Measurements from ENCODE around the gene CDKN2B-AS1. TPM values are rescaled to one million over a fixed set of nuclear protein-coding genes. Genes with fewer than 3 reads are reported as not detected.
"Not testable (repeated sequence)": the region's sequence is repeated elsewhere in the genome, so short reads cannot be mapped to it uniquely, and the experiment has no call there.

CDKN2B-AS1 gene
- total RNA-seq: 4.8 and 6.5 TPM in 2 replicates

DNA sequence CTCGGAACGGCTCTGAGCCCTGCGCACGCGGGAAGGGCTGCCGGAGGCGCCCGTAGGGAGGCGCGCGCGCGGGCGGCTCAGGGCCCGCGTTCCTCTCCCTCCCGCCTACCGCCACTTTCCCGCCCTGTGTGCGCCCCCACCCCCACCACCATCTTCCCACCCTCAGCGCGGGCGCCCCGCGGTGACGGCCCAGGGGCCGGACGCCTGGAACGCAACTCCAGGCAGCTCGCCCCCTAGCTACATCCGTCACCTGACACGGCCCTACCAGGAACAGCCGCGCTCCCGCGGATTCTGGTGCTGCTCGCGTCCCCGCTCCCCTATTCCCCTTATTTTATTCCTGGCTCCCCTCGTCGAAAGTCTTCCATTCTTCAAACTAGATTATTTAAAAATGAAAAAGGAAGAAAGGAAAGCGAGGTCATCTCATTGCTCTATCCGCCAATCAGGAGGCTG is at the start of gene CDKN2B-AS1:
CDKN2B-AS1 (plus strand) TSS at position 236 of the 450 bp plus-strand sequence.
- intact Hi-C loops (cut with micrococcal nuclease): loop anchor here (1.0 to 5.0 kb wide), 17 partner anchors 7 to 1312 kb away; partner anchors contain the start of genes FOCAD and KLHL9

DNA sequence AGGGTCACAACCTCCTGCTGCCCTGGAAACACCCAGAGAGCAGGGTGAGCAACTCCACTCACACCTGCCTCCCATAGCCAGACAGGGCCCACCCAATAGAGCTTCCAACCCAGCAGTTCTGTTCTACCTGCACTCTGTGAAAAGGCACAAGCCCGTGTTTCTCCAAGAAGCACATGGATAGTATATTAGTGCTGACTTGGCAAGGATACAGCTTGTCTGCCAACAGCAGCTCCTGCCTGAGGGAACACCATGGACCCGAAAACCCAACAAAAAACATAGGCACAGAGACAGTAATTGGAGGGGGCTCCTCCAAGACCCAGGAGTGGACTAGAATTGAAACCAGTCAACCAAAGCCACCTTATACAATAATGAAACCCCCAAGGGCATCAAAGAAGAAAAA is 49.0 kb upstream of the CDKN2B-AS1 start:
- intact Hi-C loops (cut with micrococcal nuclease): no loop called here

DNA sequence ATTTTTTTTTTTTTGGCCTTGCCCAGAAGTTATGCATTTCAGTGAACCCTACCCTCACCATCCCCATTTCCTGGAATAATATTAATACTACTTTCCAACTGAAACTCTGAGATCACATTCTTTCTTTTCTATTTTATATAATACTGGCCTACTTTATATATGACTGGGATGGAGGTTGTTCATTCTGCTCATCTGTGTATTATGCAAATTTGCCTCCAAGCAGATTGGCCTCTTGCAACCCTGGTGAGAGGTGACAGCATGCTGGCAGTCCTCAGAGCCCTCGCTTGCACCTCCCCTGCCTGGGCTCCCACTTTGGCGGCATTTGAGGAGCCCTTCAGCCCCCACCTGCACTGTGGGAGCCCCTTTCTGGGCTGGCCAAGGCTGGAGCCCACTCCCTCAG is 35.8 kb upstream of the CDKN2B-AS1 start:
- intact Hi-C loops (cut with micrococcal nuclease): no loop called here

DNA sequence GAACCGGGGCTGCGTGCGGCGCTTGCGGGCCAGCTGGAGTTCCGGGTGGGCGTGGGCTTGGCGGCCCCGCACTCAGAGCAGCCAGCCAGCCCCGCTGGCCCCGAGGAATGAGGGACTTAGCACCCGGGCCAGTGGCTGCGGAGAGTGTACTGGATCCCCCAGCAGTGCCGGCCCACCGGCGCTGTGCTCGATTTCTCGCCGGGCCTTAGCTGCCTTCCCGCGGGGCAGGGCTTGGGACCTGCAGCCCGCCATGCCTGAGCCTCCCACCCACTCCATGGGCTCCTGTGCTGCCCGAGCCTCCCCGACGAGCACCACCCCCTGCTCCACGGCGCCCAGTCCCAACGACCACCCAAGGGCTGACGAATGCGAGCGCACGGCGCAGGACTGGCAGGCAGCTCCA is 35.3 kb upstream of the CDKN2B-AS1 start:
- intact Hi-C loops (cut with micrococcal nuclease): not testable (repeated sequence)

DNA sequence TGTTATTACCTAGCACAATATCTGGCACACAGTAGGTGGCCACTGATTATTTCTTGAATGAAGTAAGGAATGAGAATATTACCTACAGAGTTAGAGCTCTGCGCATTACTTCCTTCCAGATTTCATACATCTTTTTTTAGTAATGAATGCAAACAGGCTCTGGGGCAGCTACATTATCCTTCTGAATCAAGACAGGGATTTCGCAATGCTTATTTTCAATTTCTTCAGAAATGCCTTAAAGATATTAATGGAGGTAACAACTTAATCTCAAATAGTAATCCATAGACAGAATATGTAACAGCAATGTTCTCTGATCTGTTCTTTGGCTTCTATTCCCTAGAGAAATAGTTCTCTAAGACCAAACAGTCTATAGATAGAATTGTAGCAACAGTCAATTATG is 33.0 kb upstream of the CDKN2B-AS1 start:
- intact Hi-C loops (cut with micrococcal nuclease): no loop called here

DNA sequence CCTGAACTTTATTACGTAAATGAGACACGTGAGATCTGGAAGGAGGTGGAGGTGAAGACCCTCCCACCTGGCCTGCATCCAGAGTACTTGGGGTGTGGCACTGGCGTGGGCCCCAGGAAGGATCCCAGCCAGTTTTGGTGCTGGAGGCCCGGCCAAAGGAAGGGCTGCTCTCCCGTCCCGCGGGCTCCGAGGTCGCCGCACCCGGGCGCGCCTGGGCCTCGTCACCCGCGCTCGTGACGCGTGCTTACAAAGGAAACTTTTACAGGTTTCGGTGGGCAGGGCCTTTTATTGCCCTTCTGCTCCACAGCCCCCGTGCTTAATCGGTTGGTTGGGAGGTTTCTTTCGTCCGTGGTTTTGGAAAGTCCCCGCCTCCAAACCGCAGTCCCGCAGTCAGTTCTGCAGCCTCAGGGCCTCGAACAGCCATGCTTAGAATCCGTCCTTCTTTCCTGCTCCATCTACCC is 29.6 kb upstream of the CDKN2B-AS1 start:
- intact Hi-C loops (cut with micrococcal nuclease): loop anchor here (1.0 to 5.0 kb wide), 11 partner anchors 10 to 1857 kb away; no protein-coding TSS in a partner anchor

DNA sequence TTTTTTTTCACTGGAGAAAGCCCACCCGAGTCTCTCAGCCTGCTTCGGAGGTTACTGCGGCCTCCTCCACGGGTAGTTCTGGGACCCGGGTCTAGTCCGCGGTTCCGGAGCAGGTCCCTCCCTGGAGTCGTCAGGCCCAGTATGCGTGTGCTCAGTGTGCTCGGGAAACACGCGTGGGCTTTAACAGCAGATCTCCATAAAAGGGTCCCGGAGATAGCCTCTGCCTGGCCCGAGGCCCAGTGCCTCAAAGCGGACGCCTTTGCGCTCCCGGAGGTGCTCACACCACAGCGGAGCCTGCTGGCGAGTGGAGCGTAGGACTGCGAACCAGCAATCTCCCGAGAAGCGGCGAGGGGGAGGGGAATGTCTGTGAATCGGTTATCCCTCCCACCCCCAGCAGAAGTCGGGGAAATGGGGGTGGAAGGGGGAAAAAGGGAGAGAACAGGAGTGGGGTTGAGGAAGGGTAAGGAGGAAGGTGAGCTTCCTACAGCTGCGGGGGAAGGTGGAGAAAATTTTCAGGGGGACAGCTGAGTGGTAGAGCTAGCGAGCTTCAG is 29.1 kb upstream of the CDKN2B-AS1 start:
- intact Hi-C loops (cut with micrococcal nuclease): loop anchor here (1.0 to 5.0 kb wide), 11 partner anchors 10 to 1857 kb away; no protein-coding TSS in a partner anchor

DNA sequence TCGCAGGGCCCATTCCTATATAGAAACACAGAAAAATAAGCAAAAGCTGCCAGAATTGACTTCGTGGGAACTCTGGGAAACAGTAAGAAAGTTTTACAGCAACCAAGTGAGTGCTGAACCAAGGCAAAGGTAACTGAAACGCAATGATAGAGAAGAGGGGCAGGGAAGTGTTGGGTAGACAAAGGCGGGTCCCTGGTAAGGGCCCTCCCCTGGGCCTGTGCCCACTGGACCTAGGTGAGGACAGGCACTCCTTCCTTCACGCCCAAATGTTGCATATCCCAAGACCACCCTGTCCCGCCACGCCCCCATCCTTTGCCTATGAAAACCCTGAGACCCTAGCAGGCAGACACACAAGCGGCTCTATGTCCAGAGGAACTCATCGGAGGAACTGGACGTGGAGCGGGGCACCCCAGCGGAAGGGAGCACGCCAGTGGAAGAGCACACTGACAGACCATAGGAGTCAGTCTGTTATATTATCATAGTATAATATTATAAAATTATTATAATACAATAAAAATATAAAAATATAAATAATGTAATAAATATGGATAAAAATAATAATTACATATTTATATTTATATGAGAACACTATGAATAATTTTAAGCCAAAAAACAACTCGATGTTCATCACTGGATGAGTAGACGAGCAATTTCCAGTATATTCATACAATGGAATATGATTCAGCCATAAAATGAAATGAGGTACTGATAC is 28.3 kb upstream of the CDKN2B-AS1 start:
- intact Hi-C loops (cut with micrococcal nuclease): loop anchor here (2.0 to 5.0 kb wide), 2 partner anchors 481 to 1856 kb away; partner anchors contain the start of gene DMRTA1

DNA sequence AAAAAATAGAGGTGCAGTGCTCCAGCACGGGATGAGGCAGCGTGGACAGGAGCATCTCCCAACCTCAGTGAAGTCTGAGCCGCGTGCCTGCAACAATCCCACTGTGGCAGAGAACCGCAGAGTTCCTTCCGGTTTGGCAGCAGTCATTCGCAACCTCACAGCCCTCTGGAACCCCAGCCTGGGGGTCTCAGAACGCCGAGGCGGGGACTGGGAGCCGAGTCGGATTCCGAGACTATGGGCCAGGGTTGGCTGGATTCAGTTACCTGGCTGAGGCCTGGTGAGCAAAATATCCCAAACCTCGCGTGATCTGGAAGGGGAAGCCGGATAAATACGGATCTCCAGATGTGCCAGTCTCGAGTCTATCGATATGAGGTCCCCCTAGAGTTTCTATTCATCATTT is 27.4 kb upstream of the CDKN2B-AS1 start:
- intact Hi-C loops (cut with micrococcal nuclease): loop anchor here (2.0 to 5.0 kb wide), 2 partner anchors 480 to 1855 kb away; partner anchors contain the start of gene DMRTA1

DNA sequence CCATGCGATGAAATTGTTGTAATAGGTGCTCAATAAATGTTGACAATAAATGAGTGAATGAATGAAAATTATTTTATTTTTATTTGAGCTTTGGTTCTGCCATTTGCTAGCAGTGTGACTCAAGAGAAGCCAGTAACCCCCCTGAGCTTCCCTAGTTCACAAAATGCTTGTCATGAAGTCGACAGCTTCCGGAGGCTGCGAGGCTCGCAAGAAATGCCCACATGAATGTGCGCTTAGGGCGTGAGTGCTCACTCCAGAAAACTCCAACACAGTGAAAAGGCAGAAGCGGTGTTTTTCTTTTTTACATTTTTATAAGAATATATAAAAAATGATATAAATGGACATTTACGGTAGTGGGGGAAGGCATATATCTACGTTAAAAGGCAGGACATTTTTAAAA is 26.9 kb upstream of the CDKN2B-AS1 start:
- intact Hi-C loops (cut with micrococcal nuclease): loop anchor here (1.0 to 5.0 kb wide), 4 partner anchors 9 to 1855 kb away; partner anchors contain the start of gene DMRTA1

DNA sequence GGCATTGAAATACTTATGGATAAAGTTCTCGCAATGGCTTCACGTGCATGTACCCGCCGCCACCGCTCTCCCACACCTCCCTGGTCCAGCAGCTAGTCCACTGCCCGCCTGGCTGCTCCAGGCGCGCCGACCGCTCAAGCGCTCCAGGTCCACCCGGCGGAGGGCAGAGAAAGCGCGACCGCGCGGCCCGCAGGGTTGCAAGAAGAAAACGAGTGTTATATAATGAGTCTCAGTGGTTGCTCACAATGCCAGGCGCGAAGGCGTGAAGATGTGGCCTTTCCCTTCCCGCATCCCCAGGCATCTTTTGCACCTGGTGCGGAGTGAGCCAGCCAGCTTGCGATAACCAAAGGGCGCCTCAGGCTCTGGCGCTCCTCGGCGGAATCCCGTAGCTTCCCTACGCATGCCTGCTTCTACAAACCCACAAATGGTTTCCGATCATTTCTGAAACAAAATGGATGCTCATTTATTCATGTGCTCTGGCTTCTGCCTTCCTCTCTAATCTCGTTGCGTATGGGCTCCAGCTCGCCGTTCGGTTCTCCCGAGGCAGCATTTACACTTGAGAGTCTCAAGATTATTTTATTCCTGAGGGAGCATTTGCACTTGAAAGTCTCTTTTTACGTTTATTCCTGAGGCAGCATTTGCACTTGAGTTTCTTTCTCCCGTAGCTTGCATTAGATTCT is 26.1 kb upstream of the CDKN2B-AS1 start:
- intact Hi-C loops (cut with micrococcal nuclease): loop anchor here (1.0 to 5.0 kb wide), 3 partner anchors 8 to 1854 kb away; no protein-coding TSS in a partner anchor

DNA sequence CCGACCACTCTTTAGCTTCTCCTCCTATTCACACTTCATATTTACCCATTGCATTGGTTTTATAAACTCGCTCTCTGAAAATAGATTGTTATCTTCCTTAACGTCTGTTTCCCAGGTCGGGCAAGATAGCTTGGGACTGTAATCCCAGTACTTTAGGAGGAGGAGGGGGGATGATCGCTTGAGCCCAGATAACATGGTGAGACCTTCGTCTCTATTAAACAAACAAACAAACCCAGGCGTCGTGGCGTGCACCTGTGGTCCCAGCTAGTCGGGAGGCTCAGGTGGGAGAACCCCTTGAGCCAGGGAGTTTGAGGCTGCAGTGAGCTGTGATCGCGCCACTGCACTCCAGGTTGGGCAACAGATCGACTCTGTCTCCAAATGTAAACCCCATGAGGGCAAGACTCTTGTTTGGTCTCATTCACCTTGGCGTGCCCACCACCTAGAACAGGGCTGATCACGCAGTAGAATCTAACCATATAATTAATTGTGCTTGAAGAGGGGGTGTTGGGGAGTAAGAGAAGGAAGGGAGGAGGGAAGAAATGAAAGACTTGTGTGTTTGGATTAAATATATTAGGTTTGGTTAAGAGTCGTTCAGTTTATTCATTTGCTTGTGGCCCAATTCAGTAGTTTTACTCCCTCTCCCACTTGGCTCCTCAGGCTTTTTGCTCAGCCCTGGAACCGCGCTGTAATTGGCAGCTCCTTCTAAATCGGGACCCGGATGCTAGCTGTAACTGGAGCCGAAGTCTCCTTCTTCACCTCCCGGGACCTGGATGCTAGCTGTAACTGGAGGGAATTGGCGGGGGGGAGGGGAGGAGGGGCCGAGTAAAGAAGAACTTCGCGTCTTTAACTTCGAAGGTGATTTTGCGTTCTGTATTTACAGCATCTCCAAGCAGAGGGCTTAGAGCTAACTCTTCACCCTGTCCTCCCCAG is 25.3 kb upstream of the CDKN2B-AS1 start:
- intact Hi-C loops (cut with micrococcal nuclease): loop anchor here (5.0 kb wide), 1 partner anchor 1853 kb away; no protein-coding TSS in a partner anchor

DNA sequence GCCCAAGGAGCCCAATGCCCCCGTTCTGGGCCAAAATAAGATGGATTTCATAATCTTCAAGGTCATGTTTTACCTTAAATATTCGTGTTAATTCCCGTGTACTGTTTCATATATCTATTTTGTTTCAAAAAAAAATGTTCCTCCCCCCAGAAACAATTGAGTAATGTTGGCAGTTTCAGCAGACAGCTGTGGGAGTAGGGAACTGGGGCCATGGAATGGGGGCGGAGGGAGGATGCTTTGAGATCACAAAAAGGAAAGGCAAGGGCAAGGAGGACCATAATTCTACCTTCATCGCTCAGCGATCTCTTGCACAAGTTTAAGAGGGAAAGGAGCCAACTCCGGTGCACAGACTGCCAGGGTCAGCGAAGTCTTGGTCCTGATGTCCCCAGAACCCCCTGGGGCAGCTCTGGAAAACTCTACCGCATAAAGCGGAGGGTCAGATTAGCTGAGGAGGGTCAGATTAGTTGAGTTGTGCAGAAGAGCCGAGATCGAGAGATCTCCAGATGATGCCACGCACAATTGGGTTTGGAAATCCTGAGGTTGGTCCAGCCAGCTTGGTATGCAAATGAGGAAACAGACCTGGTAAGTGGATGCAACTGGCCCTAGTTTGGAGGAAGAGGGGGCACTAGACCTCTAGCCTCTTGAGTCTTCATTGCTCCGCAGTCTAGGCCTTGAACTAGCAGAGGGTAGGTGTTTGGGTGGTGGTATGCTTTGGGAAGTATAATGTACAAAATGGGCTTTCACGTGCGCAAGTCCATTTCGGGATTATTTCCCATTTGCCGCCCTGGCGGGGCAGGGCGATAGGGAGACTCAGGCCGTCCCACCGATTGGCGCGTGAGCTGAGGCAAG is 24.4 kb upstream of the CDKN2B-AS1 start:
- intact Hi-C loops (cut with micrococcal nuclease): loop anchor here (5.0 kb wide), 1 partner anchor 1852 kb away; no protein-coding TSS in a partner anchor

DNA sequence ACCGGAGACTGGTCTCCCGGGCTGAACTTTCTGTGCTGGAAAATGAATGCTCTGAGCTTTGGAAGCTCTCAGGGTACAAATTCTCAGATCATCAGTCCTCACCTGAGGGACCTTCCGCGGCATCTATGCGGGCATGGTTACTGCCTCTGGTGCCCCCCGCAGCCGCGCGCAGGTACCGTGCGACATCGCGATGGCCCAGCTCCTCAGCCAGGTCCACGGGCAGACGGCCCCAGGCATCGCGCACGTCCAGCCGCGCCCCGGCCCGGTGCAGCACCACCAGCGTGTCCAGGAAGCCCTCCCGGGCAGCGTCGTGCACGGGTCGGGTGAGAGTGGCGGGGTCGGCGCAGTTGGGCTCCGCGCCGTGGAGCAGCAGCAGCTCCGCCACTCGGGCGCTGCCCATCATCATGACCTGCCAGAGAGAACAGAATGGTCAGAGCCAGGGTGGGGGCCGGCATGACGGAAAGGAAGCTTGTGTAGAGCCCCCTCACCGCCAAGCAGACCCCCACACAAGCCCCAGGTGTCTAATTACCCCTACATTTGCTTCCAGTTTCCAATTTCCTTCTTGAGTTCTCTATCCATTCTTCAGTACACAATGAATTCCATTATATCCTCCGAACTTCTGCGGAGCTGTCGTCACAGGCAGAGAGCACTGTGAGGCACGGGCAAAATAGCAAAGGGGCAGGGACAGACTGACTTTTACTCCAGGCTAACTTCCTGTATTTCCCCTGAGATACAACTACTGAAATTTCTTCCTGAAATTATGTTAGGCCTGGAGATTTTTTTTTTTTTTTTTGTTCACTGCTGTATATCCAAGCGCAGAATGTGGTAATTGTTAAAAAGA is 23.6 kb upstream of the CDKN2B-AS1 start:
- intact Hi-C loops (cut with micrococcal nuclease): no loop called here

DNA sequence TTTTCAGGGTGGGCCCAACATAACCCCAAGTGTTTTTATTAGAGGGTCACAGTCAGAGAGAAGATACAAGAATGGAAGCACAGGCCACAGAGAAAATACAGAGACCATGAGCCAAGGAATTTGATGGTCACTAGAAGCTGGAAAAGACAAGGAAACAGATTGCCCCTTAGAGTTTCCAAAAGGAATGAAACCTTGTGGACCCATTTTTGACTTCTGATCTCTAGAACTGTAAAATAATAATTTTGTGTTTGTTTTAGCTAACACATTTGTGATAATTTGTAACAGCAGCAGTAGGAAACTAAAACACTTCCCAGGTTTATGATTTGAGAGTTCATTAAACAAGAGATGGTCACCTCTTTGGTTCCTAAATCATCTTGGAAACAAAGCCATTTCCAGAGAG is 22.2 kb upstream of the CDKN2B-AS1 start:
- intact Hi-C loops (cut with micrococcal nuclease): no loop called here

DNA sequence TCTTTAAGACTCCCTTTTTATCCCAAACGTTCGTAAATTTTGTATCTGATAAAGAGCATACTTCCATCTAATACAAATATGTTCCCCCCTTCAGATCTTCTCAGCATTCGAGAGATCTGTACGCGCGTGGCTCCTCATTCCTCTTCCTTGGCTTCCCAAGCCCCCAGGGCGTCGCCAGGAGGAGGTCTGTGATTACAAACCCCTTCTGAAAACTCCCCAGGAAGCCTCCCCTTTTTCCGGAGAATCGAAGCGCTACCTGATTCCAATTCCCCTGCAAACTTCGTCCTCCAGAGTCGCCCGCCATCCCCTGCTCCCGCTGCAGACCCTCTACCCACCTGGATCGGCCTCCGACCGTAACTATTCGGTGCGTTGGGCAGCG is 20.3 kb upstream of the CDKN2B-AS1 start:
- intact Hi-C loops (cut with micrococcal nuclease): loop anchor here (2.0 kb wide), 2 partner anchors 64 to 264 kb away; no protein-coding TSS in a partner anchor

DNA sequence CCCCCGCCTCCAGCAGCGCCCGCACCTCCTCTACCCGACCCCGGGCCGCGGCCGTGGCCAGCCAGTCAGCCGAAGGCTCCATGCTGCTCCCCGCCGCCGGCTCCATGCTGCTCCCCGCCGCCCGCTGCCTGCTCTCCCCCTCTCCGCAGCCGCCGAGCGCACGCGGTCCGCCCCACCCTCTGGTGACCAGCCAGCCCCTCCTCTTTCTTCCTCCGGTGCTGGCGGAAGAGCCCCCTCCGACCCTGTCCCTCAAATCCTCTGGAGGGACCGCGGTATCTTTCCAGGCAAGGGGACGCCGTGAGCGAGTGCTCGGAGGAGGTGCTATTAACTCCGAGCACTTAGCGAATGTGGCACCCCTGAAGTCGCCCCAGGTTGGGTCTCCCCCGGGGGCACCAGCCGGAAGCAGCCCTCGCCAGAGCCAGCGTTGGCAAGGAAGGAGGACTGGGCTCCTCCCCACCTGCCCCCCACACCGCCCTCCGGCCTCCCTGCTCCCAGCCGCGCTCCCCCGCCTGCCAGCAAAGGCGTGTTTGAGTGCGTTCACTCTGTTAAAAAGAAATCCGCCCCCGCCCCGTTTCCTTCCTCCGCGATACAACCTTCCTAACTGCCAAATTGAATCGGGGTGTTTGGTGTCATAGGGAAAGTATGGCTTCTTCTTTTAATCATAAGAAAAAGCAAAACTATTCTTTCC is 19.7 kb upstream of the CDKN2B-AS1 start:
- intact Hi-C loops (cut with micrococcal nuclease): loop anchor here (1.0 to 2.0 kb wide), 5 partner anchors 10 to 264 kb away; partner anchors contain the start of genes CDKN2A and CDKN2B-AS1
